Activated T-helper 1 cell treated with anti-CD3 and anti-CD28 coated beads, Interleukin-2, amount 50 U/mL, for 16 hours (primary cell): ENCODE data around the gene FDX2.
"Not testable (repeated sequence)": the region's sequence is repeated elsewhere in the genome, so short reads cannot be mapped to it uniquely, and the experiment has no call there.

Experiments
- DNase-seq, 2 donors: peaks; one replicate each; pipeline ENCODE4 v3.0.0-alpha.2; 2020; ENCODE audit warnings: low read depth in 1 of 2, low spot score in 1 of 2

FDX2 gene

GRCh38 chr19:10284065-10284959 lies 31.5 kb downstream of the FDX2 start:
- DNase-seq: no peak

GRCh38 chr19:10283301-10284064 lies 32.3 kb downstream of the FDX2 start:
- DNase-seq: no peak

- not testable (repeated sequence) for DNase-seq
Measured at GRCh38 chr19:10282043-10282442, 33.8 kb downstream of the FDX2 start.

- no peak for DNase-seq
Measured at GRCh38 chr19:10279737-10280442, 35.9 kb downstream of the FDX2 start.

- DNase-seq: no peak
Measured at GRCh38 chr19:10278935-10279334, 36.9 kb downstream of the FDX2 start.

GRCh38 chr19:10277795-10278589 lies 37.8 kb downstream of the FDX2 start:
- no peak for DNase-seq

GRCh38 chr19:10274589-10274988 lies 41.2 kb downstream of the FDX2 start:
- DNase-seq: no peak

GRCh38 chr19:10271543-10272086 lies 44.2 kb downstream of the FDX2 start:
- peak in 1 of 2 donors; percentile 30 for DNase-seq

GRCh38 chr19:10270616-10271394 lies 45.0 kb downstream of the FDX2 start, which contains the start of gene ICAM1:
Gene ICAM1, plus strand, starts transcription at chr19:10271120. Its CDS starts 40 bp downstream, at chr19:10271160.
- DNase-seq: peak in 1 of 2 donors; percentile 63

- peak in 1 of 2 donors; percentile 56 for DNase-seq
Measured at GRCh38 chr19:10270180-10270615, 45.6 kb downstream of the FDX2 start.

- DNase-seq: peak; percentile 78 to 79
Measured at GRCh38 chr19:10269333-10270179, 46.3 kb downstream of the FDX2 start.

GRCh38 chr19:10268071-10268470 lies 47.7 kb downstream of the FDX2 start:
- no peak for DNase-seq

GRCh38 chr19:10266706-10267105 lies 49.1 kb downstream of the FDX2 start:
- no peak for DNase-seq

GRCh38 chr19:10262771-10263170 lies 53.0 kb downstream of the FDX2 start:
- no peak for DNase-seq

- DNase-seq: peak in 1 of 2 donors; percentile 40
Measured at GRCh38 chr19:10260141-10260584, 55.7 kb downstream of the FDX2 start.
